ENCODE results near the gene DENND6B.
A peak's percentile ranks its signal among the peaks of the same experiment; 100 is the strongest.

The DENND6B gene

GRCh38 chr22:50272044-50272802 is 54.6 kb downstream of the DENND6B start:
- no peak for DNase-seq (ENCODE audit: low read depth in 2 of 2)

- DNase-seq (ENCODE audit: low read depth in 2 of 2): peak; percentile 34 to 46
Measured at GRCh38 chr22:50271519-50271970, 55.3 kb downstream of the DENND6B start.

DNA sequence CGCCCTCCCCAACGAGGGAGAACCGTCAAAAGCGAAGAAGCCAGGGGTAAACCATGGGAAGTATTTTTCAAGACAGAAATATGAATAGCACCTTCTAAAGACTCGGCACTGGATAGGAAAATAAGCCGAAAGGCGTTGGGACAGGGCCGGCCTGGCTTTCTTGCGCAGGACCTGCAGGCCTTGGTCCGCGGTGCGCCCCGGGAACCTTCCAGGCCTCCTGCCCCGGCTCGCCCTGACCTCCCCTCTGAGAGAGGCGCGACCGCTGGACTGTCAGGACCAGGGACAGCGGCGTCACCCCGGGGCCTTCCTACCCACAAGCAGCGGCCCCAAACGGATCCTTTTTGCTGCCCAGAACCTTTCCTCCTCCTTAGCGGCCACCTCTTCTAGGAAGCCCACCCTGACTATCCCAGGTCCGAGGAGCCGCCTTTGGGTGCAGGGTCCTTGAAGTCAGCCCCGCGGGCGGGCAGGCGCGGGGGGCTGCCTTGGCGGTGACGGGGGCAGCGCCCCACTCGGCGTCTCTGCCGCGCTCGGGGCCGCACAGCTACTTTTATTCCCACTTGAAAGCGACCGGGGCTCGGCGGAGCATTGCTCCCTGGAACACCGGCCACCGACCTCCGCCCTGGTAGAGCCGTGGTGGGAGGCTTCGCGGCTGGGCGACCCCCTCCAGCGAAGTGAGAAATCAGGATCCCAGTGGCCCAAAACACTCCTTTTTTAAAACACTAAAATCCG is 56.0 kb downstream of the DENND6B start:
- DNase-seq (ENCODE audit: low read depth in 2 of 2): peak; percentile 46 to 50

DNA sequence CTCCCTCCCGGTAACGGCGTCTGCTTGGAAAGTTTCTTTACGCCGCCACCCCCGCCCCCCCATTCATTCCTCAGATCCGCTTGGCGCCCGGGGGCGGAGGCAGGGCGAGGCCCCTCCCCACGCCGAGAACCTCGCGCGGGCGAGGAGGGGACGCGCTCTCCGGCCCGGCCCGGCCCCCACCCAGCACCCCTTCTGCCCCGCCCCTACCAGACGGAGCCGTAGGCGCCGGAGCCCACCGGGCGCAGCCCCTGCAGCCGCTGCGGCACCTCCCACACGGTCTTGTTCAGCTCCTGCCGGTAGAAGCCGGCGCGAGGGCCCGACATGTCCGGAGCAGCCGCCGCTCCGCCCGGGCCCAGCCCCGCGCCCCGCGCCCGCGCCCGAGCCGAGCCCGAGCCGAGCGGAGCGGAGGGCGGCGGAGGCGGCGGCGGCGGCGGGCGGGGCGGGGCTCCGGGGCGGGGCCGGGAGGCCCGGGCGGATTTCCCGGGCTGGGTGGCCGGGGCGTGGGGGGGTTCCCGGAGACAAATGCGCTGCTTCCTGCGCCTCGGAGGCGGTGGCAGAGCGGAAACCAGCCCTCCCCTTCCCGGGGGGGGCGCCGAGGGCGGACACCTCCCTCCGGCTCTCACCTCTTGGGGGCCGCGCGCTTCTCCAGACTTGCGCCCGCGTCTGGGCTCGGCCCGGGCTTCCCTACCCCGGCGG is 56.7 kb downstream of the DENND6B start, which contains the start of gene MAPK11:
MAPK11 (minus strand) TSS at position 411 of the 696 bp plus-strand sequence; CDS start at position 323, 88 bp downstream.
- peak; percentile 39 to 53 for DNase-seq (ENCODE audit: low read depth in 2 of 2)

- no peak for DNase-seq (ENCODE audit: low read depth in 2 of 2)
Measured at GRCh38 chr22:50269573-50269969, 57.2 kb downstream of the DENND6B start.

GRCh38 chr22:50268655-50269113 is 58.1 kb downstream of the DENND6B start:
- DNase-seq (ENCODE audit: low read depth in 2 of 2): no peak

- peak; percentile 19 to 44 for DNase-seq (ENCODE audit: low read depth in 2 of 2)
Measured at GRCh38 chr22:50267591-50268390, 59.0 kb downstream of the DENND6B start.

DNA sequence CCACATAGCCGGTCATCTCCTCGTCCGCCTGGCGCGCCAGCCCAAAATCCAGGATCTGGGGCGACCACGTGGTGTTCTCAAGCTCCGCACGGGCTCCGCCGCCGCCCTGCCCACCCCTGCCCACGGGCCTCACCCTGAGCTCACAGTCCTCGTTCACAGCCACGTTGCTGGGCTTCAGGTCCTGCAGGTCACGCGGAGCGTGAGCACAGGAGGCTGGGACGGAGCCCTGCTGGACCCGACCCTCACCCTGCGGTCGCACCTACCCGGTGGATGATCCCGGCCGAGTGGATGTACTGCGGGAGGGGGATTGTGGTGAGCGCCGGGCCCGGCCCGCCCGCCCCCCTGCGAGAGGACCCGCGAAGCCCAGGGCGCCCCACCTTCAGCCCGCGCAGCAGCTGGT is 59.8 kb downstream of the DENND6B start:
- no peak for DNase-seq (ENCODE audit: low read depth in 2 of 2)

DNA sequence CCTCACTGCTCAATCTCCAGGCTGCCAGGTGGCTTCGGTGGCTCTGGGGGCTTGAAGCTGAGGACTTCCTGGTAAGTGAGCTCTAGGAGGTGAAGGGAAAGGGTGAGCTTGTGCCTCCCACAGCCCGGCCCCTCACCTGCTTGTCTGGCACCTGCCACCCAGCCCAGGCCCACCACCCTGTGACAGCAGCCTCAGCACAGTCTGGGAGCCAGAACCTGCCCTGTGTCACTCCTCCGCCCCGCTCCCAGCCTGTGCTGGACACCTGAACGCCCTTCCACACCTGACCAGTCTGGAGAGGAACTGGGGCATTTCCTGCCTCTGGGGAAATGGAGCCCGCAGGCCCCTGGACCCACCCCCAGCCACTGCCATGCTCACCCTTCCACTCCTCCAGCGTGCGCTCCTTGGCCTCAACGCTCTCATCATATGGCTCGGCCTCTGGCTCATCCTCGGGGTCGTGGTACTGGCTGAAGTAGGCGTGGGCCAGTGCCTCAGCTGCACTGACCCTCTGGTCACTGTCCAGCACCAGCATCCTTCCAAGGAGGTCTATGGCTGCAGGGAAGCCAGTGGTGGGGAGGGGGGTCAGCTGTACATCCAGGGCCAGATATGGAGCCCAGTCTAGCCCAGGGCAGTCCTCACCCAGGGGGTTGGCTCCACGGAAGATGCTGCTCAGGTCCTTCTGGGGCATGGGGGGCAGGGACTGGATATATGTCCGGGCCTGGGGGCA is 61.7 kb downstream of the DENND6B start:
- no peak for DNase-seq (ENCODE audit: low read depth in 2 of 2)

DNA sequence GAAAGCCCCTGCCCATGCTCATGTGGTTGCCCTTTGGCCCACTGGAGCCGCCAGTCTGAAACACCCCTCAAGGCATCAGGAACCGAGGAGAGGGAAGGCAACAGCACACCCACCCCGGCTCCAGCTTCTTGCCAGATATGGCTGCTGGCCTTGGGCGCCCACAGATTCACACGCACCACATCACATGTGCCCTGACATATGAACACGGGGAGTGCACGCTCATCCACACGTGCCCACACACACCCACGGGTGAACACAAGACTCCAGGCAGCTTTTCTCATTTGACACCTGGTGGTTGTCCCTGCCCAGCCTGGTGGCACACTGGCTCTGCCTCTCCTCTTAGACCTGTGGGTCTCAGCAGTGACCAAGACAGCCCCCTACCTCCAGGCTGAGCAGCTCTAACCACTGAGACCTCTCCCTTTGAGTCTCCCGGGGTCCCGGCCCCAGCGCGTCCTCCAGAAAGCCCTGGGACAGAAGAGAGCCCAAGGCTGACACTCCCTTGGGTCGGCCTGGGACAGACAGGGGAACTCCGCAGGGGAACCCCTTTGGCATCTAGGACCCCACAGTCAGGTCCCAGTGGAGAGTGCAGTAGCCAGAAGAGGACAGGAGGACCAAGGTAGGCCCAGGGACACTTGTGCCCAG is 62.6 kb downstream of the DENND6B start:
- no peak for DNase-seq (ENCODE audit: low read depth in 2 of 2)

DNA sequence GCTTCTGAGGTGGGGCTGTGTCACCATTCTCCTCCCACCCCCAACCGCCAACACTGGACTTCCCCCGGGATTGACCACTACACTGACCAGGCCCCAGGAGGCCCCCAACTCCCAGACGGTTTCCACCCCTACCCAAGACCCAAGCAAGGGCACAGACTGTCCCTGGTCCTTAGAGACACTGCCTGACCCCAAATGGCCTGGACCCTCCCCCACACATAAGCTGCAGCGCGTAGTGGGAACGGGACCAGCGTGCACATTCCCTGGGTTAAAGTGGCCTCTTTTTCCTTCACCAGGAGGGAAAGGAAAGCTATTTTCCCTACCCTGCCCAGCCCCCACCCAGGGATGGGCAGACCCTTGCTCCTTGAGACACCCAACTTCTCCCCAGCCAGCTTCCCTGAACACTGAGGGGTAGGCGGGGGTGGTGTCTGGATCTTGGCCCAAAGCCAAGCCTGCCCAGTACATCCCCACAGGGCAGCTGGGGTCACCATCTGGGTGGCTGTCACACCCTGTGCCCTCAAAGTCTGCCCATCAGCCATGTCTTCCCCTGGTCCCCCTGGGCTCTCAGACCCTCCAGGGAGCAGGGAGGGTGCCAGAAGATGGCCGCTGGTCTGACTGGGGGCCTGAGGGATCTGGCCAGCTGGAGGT is 63.7 kb downstream of the DENND6B start:
- DNase-seq (ENCODE audit: low read depth in 2 of 2): no peak

- no peak for DNase-seq (ENCODE audit: low read depth in 2 of 2)
Measured at GRCh38 chr22:50262460-50262911, 64.3 kb downstream of the DENND6B start.

GRCh38 chr22:50261615-50262459 is 65.0 kb downstream of the DENND6B start, which contains the start of gene MAPK12:
TSS of gene MAPK12 (minus strand) at chr22:50261683. CDS start at chr22:50261509, 174 bp downstream.
- DNase-seq (ENCODE audit: low read depth in 2 of 2): no peak

- no peak for DNase-seq (ENCODE audit: low read depth in 2 of 2)
Measured at GRCh38 chr22:50260801-50261614, 65.8 kb downstream of the DENND6B start.

DNA sequence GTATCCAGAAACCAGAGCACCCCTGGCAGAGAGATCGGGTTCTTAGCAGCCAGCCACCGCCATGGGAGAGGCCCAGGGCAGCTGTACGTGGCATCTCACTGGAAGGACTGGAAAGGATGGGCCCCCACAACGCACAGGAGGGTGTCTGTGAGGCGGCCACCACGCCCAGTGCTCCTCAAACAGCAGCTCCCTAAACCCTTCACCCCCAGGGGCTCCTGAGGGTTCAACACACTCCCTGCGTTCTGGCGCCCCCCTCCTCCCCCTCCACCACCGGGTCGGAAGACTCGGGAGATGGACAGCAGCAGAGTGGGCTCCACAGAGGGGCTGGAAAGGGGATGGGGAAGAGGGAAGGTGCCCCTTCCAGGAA is 66.4 kb downstream of the DENND6B start:
- DNase-seq (ENCODE audit: low read depth in 2 of 2): no peak

DNA sequence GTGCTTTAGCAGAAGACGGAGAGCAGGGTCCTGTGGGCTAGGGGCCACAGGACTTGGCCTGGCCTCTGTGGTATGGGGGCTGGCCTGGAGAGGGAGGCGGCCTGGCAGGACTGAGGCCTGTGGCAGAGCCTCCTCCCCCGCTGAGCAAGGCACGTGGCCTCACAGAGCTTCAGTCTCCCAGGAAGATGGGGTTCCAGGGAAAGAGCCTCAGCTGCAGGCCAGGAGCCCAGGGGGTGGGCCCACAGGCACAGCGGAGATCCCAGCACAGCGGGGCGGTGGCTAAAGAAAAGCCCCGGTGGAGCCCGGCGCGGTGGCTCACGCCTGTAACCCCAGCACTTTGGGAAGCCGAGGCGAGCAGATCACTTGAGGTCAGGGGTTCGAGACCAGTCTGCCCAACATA is 67.5 kb downstream of the DENND6B start:
- no peak for DNase-seq (ENCODE audit: low read depth in 2 of 2)

Measured in stimulated activated CD4-positive, alpha-beta T cell treated with anti-CD3 and anti-CD28 coated beads, Interleukin-1b, Interleukin-23, amount 100 ng/mL, for 1 hour (primary cell).